Stomach (tissue), 4 donors: ENCODE data around the gene TTC24.
A peak's percentile ranks its signal among the peaks of the same experiment; 100 is the strongest.

Experiments
- CTCF ChIP-seq, 7 experiments: fragments of 450-650 bp in 4 of 7; fragments of 200-600 bp in 3 of 7; sonication (generic) in 3 of 7; IDR thresholded peaks; one replicate each; pipeline ENCODE4 v1.5.1; 2016 to 2019; ENCODE audit warnings: antibody characterized with exemption in 7 of 7, control low read depth in 2 of 7, mild to moderate bottlenecking in 1 of 7
- EP300 ChIP-seq: sonication (generic); formaldehyde crosslinking; IDR thresholded peaks from one replicate; pipeline ENCODE4 v1.6.1; 2017; ENCODE audit warnings: antibody characterized with exemption
- POLR2A ChIP-seq, 4 donors: fragments of 450-650 bp; IDR thresholded peaks; one replicate each; pipeline ENCODE4 v1.6.1; 2016; ENCODE audit warnings: antibody characterized with exemption in 4 of 4, control low read depth in 2 of 4, mild to moderate bottlenecking in 1 of 4, moderate library complexity in 1 of 4
- POLR2AphosphoS5 ChIP-seq, 3 donors: sonication (generic); formaldehyde crosslinking; IDR thresholded peaks; one replicate each; pipeline ENCODE4 v1.6.1; 2016; ENCODE audit warnings: antibody characterized with exemption in 3 of 3

- TF ChIP-seq CTCF (IDR thresholded peaks at IDR 0.05) (peak in 5 of 7 experiments; percentile 38 to 84 (median 70)), POLR2AphosphoS5 (IDR thresholded peaks at IDR 0.05) (no peak), POLR2A (IDR thresholded peaks at IDR 0.05) (no peak), EP300 (no peak)
These were observed 46.0 kb downstream of the TTC24 start for GRCh38 chr1:156625436-156626078.
